K562 treated with DMSO at 1 percent for 24 hours (cell line): ENCODE data around the gene CLEC4D. TPM values are rescaled to one million over a fixed set of nuclear protein-coding genes. Genes with fewer than 3 reads are reported as not detected.

Experiments used
- total RNA-seq: library from RNA; unstranded; fragments of 300-600 nt; gene quantifications from 2 replicates; pipeline ENCODE4 v1.2.3, GENCODE V29; 2022; ENCODE audit warnings: low read depth; ENCODE audit not compliant: insufficient read depth

CLEC4D gene
- total RNA-seq = not detected in 2 replicates

GRCh38 chr12:8513256-8513655 lies at the start of gene CLEC4D:
CLEC4D (plus strand) TSS chr12:8513503; CDS start chr12:8513733, 230 bp downstream.

GRCh38 chr12:8540831-8541230 lies 27.5 kb downstream of the CLEC4D start, which contains the start of gene CLEC4E:
CLEC4E (minus strand) TSS chr12:8540905; CDS start chr12:8540797, 108 bp downstream.

Other genes with a start within 250 kb of the CLEC4D start
- gene CLEC6A, start 57.5 kb upstream of the CLEC4D start, total RNA-seq = not detected in 2 replicates
- gene CLEC4E, start 27.4 kb downstream of the CLEC4D start, total RNA-seq = not detected in 2 replicates
- not detected in 2 replicates for gene AICDA, start 99.4 kb downstream of the CLEC4D start, total RNA-seq
- gene MFAP5, start 149.3 kb downstream of the CLEC4D start, total RNA-seq = not detected in 2 replicates
- 6.8 and 7.2 TPM in 2 replicates for gene RIMKLB, start 184.5 kb downstream of the CLEC4D start, total RNA-seq